ENCODE data around the gene AFP. TPM values are rescaled to one million over a fixed set of nuclear protein-coding genes. Genes with fewer than 3 reads are reported as not detected.

The AFP gene
- polyA plus RNA-seq, 5 donors = 0.24 to 219 (median 1.2) TPM; not detected in 1

GRCh38 chr4:73413294-73413755 is 22.7 kb upstream of the AFP start:
- DNase-seq = no peak

- no peak for DNase-seq
Measured at GRCh38 chr4:73414936-73415271, 21.1 kb upstream of the AFP start.

- no peak for DNase-seq
Measured at GRCh38 chr4:73415807-73416238, 20.2 kb upstream of the AFP start.

- DNase-seq = no peak
Measured at GRCh38 chr4:73416423-73417087, 19.5 kb upstream of the AFP start.

- DNase-seq = no peak
Measured at GRCh38 chr4:73417342-73417741, 18.7 kb upstream of the AFP start.

GRCh38 chr4:73417973-73418372 is 18.0 kb upstream of the AFP start:
- no peak for DNase-seq

GRCh38 chr4:73418677-73419076 is 17.3 kb upstream of the AFP start:
- no peak for DNase-seq

GRCh38 chr4:73419106-73420038 is 16.6 kb upstream of the AFP start:
- no peak for DNase-seq

GRCh38 chr4:73420615-73421014 is 15.4 kb upstream of the AFP start:
- no peak for DNase-seq

- no peak for DNase-seq
Measured at GRCh38 chr4:73421708-73422457, 14.1 kb upstream of the AFP start.

GRCh38 chr4:73422458-73422752 is 13.6 kb upstream of the AFP start:
- no peak for DNase-seq

GRCh38 chr4:73423184-73423583 is 12.8 kb upstream of the AFP start:
- DNase-seq = no peak

- no peak for DNase-seq
Measured at GRCh38 chr4:73426666-73427065, 9.4 kb upstream of the AFP start.

- DNase-seq = no peak
Measured at GRCh38 chr4:73429118-73429517, 6.9 kb upstream of the AFP start.

GRCh38 chr4:73429826-73430587 is 6.0 kb upstream of the AFP start:
- DNase-seq = peak; percentile 54 to 64

GRCh38 chr4:73431813-73432168 is 4.2 kb upstream of the AFP start:
- no peak for DNase-seq

GRCh38 chr4:73432169-73433000 is 3.6 kb upstream of the AFP start:
- no peak for DNase-seq

GRCh38 chr4:73433140-73433539 is 2.9 kb upstream of the AFP start:
- DNase-seq = no peak

- DNase-seq = no peak
Measured at GRCh38 chr4:73434311-73434710, 1.7 kb upstream of the AFP start.

GRCh38 chr4:73436674-73437557 is 895 bp downstream of the AFP start:
- no peak for DNase-seq
